ENCODE results near the gene USP32. TPM values are rescaled to one million over a fixed set of nuclear protein-coding genes. Genes with fewer than 3 reads are reported as not detected.
A peak's percentile ranks its signal among the peaks of the same experiment; 100 is the strongest.
"Not testable (repeated sequence)": the region's sequence is repeated elsewhere in the genome, so short reads cannot be mapped to it uniquely, and the experiment has no call there.

Gene USP32
- total RNA-seq, 8 experiments from 2014 or later = 29.3 to 187 (median 32.1) TPM

- peak in 1 of 8 experiments; percentile 50 for ATAC-seq (replicated peaks in 6 of 8)
- H3K4me1 ChIP-seq (replicated peaks in 1 of 2) = peaks cover 11 to 12% of the 10 kb centered on the region in 2 donors
- 32 to 100% (median 91%) methylated on average over 1 to 3 of the region's 3 CpGs for WGBS, 10 experiments
- in situ Hi-C loops (cut with MboI; ENCODE audit: low pct_unique_long_range_greater_than_20kb in 2 of 9, low sequenced_read_pairs in 9 of 9, unreplicated experiment in 9 of 9) = no loop called here
- H3K27ac ChIP-seq = no peak overlapping the region
- no peak overlapping the region for H3K4me3 ChIP-seq
These were observed 8.6 kb downstream of the USP32 start for GRCh38 chr17:60383379-60383778.

GRCh38 chr17:60381958-60382357 is 10.0 kb downstream of the USP32 start:
- 43 to 100% (median 95%) methylated on average over 1 to 3 of the region's 4 CpGs; no CpG with 5 or more reads in 1 of the 10 experiments for WGBS, 10 experiments
- Histone ChIP-seq H3K4me1 (replicated peaks in 1 of 2) (peaks cover 11 to 12% of the 10 kb centered on the region in 2 donors), H3K27ac (no peak overlapping the region), H3K4me3 (no peak overlapping the region)
- in situ Hi-C loops (cut with MboI; ENCODE audit: low pct_unique_long_range_greater_than_20kb in 2 of 9, low sequenced_read_pairs in 9 of 9, unreplicated experiment in 9 of 9) = no loop called here
- no peak for ATAC-seq (replicated peaks in 6 of 8)

- in situ Hi-C loops (cut with MboI; ENCODE audit: low pct_unique_long_range_greater_than_20kb in 2 of 9, low sequenced_read_pairs in 9 of 9, unreplicated experiment in 9 of 9); H3K4me3 ChIP-seq; H3K27ac ChIP-seq; H3K4me1 ChIP-seq (replicated peaks in 1 of 2); ATAC-seq (replicated peaks in 6 of 8): not testable (repeated sequence)
- WGBS, 10 experiments = no CpG with 5 or more reads among the region's 3 CpGs
These were observed 12.5 kb downstream of the USP32 start for GRCh38 chr17:60379461-60379860.

GRCh38 chr17:60378187-60378586 is 13.7 kb downstream of the USP32 start:
- H3K4me3 ChIP-seq; in situ Hi-C loops (cut with MboI; ENCODE audit: low pct_unique_long_range_greater_than_20kb in 2 of 9, low sequenced_read_pairs in 9 of 9, unreplicated experiment in 9 of 9); H3K27ac ChIP-seq; ATAC-seq (replicated peaks in 6 of 8); H3K4me1 ChIP-seq (replicated peaks in 1 of 2): not testable (repeated sequence)
- WGBS, 10 experiments = 40 to 100% (median 100%) methylated on average over 1 of the region's 1 CpG; no CpG with 5 or more reads in 1 of the 10 experiments

GRCh38 chr17:60372790-60373483 is 19.0 kb downstream of the USP32 start:
- Histone ChIP-seq H3K4me3 (no peak overlapping the region), H3K4me1 (replicated peaks in 1 of 2) (no peaks in the 10 kb centered on the region), H3K27ac (no peak overlapping the region)
- in situ Hi-C loops (cut with MboI; ENCODE audit: low pct_unique_long_range_greater_than_20kb in 2 of 9, low sequenced_read_pairs in 9 of 9, unreplicated experiment in 9 of 9) = loop anchor here in 1 of 9 experiments (25.0 kb wide), 1 partner anchor 111 kb away; no protein-coding TSS in a partner anchor
- peak in 5 of 8 experiments; percentile 19 to 95 (median 51) for ATAC-seq (replicated peaks in 6 of 8)
- WGBS, 10 experiments = 50 to 100% (median 91%) methylated on average over 2 to 6 of the region's 6 CpGs; no CpG with 5 or more reads in 2 of the 10 experiments

GRCh38 chr17:60371818-60372510 is 20.0 kb downstream of the USP32 start:
- H3K4me3 ChIP-seq = no peak overlapping the region
- peak in 1 of 8 experiments; percentile 72 for ATAC-seq (replicated peaks in 6 of 8)
- no peak overlapping the region for H3K27ac ChIP-seq
- in situ Hi-C loops (cut with MboI; ENCODE audit: low pct_unique_long_range_greater_than_20kb in 2 of 9, low sequenced_read_pairs in 9 of 9, unreplicated experiment in 9 of 9) = loop anchor here in 1 of 9 experiments (25.0 kb wide), 1 partner anchor 110 kb away; no protein-coding TSS in a partner anchor
- WGBS, 10 experiments = 23 to 100% (median 92%) methylated on average over 1 to 4 of the region's 4 CpGs; no CpG with 5 or more reads in 1 of the 10 experiments
- H3K4me1 ChIP-seq (replicated peaks in 1 of 2) = no peaks in the 10 kb centered on the region

- WGBS, 10 experiments = 76 to 100% (median 100%) methylated on average over 1 to 3 of the region's 3 CpGs; no CpG with 5 or more reads in 3 of the 10 experiments
- in situ Hi-C loops (cut with MboI; ENCODE audit: low pct_unique_long_range_greater_than_20kb in 2 of 9, low sequenced_read_pairs in 9 of 9, unreplicated experiment in 9 of 9) = loop anchor here in 1 of 9 experiments (25.0 kb wide), 1 partner anchor 109 kb away; no protein-coding TSS in a partner anchor
- no peak overlapping the region for H3K4me3 ChIP-seq
- ATAC-seq (replicated peaks in 6 of 8) = peak in 1 of 8 experiments; percentile 57
- H3K4me1 ChIP-seq (replicated peaks in 1 of 2) = no peaks in the 10 kb centered on the region
- H3K27ac ChIP-seq = no peak overlapping the region
These were observed 20.5 kb downstream of the USP32 start for GRCh38 chr17:60371416-60371815.

- WGBS, 10 experiments = 90 to 100% (median 100%) methylated on average over 1 to 2 of the region's 2 CpGs; no CpG with 5 or more reads in 4 of the 10 experiments
- in situ Hi-C loops (cut with MboI; ENCODE audit: low pct_unique_long_range_greater_than_20kb in 2 of 9, low sequenced_read_pairs in 9 of 9, unreplicated experiment in 9 of 9) = loop anchor here in 1 of 9 experiments (25.0 kb wide), 1 partner anchor 107 kb away; no protein-coding TSS in a partner anchor
- Histone ChIP-seq H3K4me3 (no peak overlapping the region), H3K4me1 (replicated peaks in 1 of 2) (no peaks in the 10 kb centered on the region), H3K27ac (no peak overlapping the region)
- no peak for ATAC-seq (replicated peaks in 6 of 8)
These were observed 22.2 kb downstream of the USP32 start for GRCh38 chr17:60369727-60370126.

- in situ Hi-C loops (cut with MboI; ENCODE audit: low pct_unique_long_range_greater_than_20kb in 2 of 9, low sequenced_read_pairs in 9 of 9, unreplicated experiment in 9 of 9) = loop anchor here in 1 of 9 experiments (25.0 kb wide), 1 partner anchor 102 kb away; no protein-coding TSS in a partner anchor
- 68 to 100% (median 90%) methylated on average over 1 to 3 of the region's 3 CpGs; no CpG with 5 or more reads in 2 of the 10 experiments for WGBS, 10 experiments
- no peak overlapping the region for H3K27ac ChIP-seq
- peaks cover 0 to 10% of the 10 kb centered on the region in 2 donors for H3K4me1 ChIP-seq (replicated peaks in 1 of 2)
- no peak overlapping the region for H3K4me3 ChIP-seq
- ATAC-seq (replicated peaks in 6 of 8) = no peak
These were observed 28.1 kb downstream of the USP32 start for GRCh38 chr17:60363700-60364405.

GRCh38 chr17:60362329-60362728 is 29.6 kb downstream of the USP32 start:
- H3K27ac ChIP-seq = no peak overlapping the region
- in situ Hi-C loops (cut with MboI; ENCODE audit: low pct_unique_long_range_greater_than_20kb in 2 of 9, low sequenced_read_pairs in 9 of 9, unreplicated experiment in 9 of 9) = loop anchor here in 1 of 9 experiments (25.0 kb wide), 1 partner anchor 100 kb away; no protein-coding TSS in a partner anchor
- H3K4me1 ChIP-seq (replicated peaks in 1 of 2) = peaks cover 0 to 10% of the 10 kb centered on the region in 2 donors
- ATAC-seq (replicated peaks in 6 of 8) = peak in 3 of 8 experiments; percentile 65 to 85 (median 78)
- 0 to 100% (median 89%) methylated on average over 2 to 4 of the region's 4 CpGs for WGBS, 10 experiments
- no peak overlapping the region for H3K4me3 ChIP-seq

GRCh38 chr17:60361889-60362288 is 30.0 kb downstream of the USP32 start:
- H3K4me3 ChIP-seq = no peak overlapping the region
- WGBS, 10 experiments = 19 to 100% (median 88%) methylated on average over 1 to 2 of the region's 2 CpGs; no CpG with 5 or more reads in 2 of the 10 experiments
- H3K27ac ChIP-seq = no peak overlapping the region
- ATAC-seq (replicated peaks in 6 of 8) = peak in 1 of 8 experiments; percentile 34
- H3K4me1 ChIP-seq (replicated peaks in 1 of 2) = peaks cover 0 to 10% of the 10 kb centered on the region in 2 donors
- in situ Hi-C loops (cut with MboI; ENCODE audit: low pct_unique_long_range_greater_than_20kb in 2 of 9, low sequenced_read_pairs in 9 of 9, unreplicated experiment in 9 of 9) = loop anchor here in 1 of 9 experiments (25.0 kb wide), 1 partner anchor 100 kb away; no protein-coding TSS in a partner anchor

GRCh38 chr17:60359415-60359814 is 32.5 kb downstream of the USP32 start:
- no peak overlapping the region for H3K4me3 ChIP-seq
- peaks cover 0 to 10% of the 10 kb centered on the region in 2 donors for H3K4me1 ChIP-seq (replicated peaks in 1 of 2)
- no peak for ATAC-seq (replicated peaks in 6 of 8)
- in situ Hi-C loops (cut with MboI; ENCODE audit: low pct_unique_long_range_greater_than_20kb in 2 of 9, low sequenced_read_pairs in 9 of 9, unreplicated experiment in 9 of 9) = loop anchor here in 1 of 9 experiments (25.0 kb wide), 1 partner anchor 97 kb away; no protein-coding TSS in a partner anchor
- no peak overlapping the region for H3K27ac ChIP-seq
